Measurements from ENCODE around the gene GNG12.

DNA sequence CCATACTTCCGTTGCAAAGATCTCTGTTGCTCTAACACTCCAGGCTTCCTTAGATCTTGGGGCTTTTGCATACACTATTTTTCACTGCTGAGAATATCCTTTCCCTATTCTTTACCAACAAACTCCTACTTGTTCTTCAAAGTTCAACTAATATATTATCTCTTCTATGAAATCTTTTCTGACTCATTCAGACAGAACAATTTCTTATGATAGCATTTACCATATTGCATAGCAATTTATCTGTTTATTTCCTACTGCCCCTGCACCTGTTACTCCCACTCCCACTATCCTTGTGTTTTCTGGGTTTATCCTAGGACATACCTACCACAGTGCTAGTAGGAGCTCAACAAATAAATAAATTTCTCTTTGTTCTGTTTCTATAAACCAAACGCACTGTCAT is 137.3 kb downstream of the GNG12 start:
- TF ChIP-seq, protein P1, sequence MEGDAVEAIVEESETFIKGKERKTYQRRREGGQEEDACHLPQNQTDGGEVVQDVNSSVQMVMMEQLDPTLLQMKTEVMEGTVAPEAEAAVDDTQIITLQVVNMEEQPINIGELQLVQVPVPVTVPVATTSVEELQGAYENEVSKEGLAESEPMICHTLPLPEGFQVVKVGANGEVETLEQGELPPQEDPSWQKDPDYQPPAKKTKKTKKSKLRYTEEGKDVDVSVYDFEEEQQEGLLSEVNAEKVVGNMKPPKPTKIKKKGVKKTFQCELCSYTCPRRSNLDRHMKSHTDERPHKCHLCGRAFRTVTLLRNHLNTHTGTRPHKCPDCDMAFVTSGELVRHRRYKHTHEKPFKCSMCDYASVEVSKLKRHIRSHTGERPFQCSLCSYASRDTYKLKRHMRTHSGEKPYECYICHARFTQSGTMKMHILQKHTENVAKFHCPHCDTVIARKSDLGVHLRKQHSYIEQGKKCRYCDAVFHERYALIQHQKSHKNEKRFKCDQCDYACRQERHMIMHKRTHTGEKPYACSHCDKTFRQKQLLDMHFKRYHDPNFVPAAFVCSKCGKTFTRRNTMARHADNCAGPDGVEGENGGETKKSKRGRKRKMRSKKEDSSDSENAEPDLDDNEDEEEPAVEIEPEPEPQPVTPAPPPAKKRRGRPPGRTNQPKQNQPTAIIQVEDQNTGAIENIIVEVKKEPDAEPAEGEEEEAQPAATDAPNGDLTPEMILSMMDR (IDR thresholded peaks at IDR 0.05): no peak
- TF ChIP-seq POLR2AphosphoS5 (IDR thresholded peaks at IDR 0.05; ENCODE audit: insufficient read depth in 1 of 2, low read depth in 1 of 2): no peak
